ENCODE measurements around the gene CCDC171.
"Not testable (repeated sequence)": the region's sequence is repeated elsewhere in the genome, so short reads cannot be mapped to it uniquely, and the experiment has no call there.

CCDC171 gene

DNA sequence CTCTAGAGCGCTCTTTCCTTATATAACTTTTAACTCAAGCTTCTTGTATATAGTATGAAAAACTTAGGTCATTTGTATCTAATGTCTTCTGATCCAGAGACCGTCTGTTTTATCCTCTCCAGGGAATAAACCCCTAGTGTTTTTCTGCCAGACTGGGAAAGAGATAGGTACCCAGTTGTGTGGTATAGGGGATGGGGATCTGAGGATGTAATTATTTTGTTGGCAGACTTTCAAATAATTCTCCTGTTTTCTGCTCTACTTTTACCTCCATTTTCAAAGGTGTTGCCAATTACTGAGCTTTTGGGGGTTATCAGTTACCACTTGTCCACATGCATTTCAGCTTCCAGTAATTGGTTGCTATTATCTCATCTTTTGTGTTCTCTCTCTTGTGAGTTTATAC lies 17.9 kb downstream of the CCDC171 start:
- DNase-seq: no peak

DNA sequence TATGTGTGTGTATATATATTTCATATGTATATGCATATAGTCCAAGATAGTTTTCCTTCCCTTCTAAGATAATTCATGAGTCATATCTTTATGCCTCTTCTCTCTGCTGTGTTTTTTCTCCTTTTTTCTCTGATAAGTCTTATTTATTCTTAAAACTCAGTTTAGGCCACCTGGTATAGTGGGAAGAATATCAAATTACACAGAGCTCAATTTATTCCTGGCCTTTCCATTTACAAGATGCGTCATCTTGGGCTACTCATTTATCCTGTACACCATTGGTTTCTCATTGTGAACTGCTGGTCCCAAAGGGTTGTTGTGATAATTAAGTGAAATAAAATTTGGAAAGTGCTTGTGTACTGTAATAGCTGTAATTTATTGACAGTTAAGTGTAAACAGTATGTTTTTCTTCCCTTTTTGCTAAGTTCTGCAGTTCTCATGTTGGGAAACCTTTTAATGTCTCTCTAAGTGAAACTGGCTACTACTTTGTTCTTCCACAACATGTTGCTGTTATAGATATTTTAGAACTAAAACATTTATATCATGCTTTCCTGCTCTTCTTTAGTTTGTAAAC lies 19.4 kb downstream of the CCDC171 start:
- DNase-seq: no peak

DNA sequence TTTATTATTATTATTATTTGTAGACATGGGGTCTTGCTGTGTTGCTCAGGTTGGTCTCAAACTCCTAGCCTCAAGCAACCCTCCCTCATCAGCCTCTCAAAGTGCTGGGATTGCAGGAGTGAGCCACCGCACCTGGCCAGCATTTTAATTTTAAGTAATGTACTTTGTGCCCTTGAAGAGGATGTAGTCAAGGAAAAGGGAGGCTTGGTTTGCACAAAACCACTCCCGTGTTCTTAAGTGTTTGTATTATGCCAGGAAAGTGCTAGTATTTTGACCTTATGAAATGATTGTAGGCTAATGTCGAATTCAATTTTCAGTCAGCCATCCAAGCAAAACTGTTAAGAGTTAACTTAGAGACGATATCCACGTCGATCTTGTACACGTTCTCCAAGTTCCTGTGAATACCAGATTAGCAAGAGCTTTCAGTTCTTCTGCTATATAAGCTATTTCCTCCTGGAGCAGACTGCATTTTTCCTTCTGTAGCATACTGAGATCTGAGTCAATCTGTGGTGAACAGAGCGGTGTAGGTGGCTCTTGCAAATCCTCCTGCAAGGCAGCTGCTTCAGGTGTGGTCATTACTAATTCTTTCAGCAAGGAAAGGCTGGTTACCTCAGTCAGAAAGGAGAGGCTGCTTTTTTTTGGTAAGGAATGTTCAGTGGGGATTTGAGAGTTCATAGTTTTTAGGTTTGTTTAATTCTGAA lies 23.7 kb downstream of the CCDC171 start:
- no peak for DNase-seq

DNA sequence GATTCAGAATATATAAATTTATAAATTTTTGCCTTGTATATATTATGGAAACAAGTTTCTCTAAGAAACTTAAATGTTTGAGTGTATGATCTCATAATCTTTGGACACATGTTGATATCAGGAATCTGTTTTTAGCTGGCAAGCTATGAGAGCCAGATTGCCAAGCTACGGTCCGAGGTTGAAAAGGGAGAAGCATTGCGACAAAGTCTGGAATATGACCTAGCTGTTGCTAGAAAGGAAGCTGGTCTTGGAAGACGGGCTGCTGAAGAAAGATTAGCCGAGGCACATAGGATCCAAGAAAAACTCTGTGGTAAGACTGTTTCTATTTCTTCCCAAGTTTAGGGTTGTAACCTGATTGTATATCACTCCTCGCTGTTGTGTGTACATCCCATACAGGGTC lies 25.9 kb downstream of the CCDC171 start:
- DNase-seq: no peak

DNA sequence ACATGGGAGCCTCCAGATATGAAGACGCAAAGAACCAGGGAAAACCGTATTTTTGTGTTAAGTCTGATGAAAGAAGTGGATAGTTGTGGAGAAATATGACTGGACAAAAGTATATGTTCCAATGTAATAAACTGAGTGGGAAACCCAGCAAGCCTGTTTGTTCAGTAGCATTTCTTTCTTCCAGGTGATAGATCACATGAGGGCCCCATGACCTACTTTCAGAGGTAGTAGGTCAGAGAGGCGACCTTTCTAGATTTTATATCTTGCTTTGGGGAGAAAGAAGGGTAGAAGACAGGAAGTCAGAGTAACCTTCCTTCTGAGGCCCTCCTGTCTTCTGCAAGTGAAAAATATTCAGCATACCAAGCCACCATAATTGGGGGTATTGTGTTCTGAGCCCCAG lies 31.5 kb downstream of the CCDC171 start:
- DNase-seq: no peak

DNA sequence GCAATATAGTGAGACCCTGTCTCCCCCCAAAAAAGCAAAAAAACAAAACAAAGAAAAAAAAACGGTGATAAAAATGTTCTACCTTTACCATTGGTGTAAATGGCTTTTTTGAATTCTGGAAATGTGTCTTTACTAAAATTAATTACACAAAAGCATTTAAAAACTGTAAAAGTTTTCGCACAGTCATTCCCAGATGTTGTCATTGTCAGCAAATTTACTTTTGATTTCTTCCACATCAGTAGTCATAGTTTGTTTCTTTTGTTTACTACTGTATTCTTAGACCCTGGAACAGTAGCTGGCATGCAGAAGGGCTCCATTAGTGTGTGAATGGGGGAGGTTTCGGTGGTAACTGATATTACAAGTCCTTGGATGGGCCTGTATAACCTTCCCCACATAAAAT lies 39.5 kb downstream of the CCDC171 start:
- no peak for DNase-seq

DNA sequence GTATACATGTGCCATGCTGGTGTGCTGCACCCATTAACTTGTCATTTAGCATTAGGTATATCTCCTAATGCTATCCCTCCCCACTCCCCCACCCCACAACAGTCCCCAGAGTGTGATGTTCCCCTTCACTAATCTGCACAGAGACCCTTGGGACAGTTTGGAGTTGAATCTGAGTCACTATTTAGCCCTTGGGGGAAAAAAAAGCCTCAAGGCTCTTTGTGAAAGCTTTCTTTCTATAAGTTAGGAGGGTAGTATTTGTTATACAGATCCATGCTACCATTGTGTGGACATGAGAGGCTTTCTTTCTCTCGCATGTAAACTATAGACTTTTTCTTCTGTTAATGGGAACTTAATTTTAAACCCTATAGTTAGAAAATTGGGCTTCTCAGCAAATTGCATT lies 40.1 kb downstream of the CCDC171 start:
- not testable (repeated sequence) for DNase-seq

DNA sequence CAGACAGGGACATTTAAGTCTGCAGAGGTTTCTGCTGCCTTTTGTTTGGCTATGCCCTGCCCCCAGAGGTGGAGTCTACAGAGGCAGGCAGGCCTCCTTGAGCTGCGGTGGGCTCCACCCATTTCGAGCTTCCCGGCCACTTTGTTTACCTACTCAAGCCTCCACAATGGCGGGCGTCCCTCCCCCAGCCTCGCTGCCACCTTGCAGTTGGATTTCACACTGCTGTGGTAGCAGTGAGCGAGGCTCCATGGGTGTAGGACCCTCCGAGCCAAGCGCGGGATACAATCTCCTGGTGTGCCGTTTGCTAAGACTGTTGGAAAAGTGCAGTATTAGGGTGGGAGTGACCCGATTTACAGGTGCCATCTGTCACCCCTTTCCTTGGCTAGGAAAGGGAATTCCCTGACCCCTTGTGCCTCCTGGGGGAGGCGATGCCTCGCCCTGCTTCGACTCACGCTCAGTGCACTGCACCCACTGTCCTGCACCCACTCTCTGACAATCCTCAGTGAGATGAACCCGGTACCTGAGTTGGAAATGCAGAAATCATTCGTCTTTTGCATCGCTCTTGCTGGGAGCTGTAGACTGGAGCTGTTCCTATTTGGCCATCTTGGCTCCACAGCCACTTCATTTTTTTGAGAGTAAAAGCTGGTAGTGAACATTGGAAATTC lies 48.0 kb downstream of the CCDC171 start:
- not testable (repeated sequence) for DNase-seq

DNA sequence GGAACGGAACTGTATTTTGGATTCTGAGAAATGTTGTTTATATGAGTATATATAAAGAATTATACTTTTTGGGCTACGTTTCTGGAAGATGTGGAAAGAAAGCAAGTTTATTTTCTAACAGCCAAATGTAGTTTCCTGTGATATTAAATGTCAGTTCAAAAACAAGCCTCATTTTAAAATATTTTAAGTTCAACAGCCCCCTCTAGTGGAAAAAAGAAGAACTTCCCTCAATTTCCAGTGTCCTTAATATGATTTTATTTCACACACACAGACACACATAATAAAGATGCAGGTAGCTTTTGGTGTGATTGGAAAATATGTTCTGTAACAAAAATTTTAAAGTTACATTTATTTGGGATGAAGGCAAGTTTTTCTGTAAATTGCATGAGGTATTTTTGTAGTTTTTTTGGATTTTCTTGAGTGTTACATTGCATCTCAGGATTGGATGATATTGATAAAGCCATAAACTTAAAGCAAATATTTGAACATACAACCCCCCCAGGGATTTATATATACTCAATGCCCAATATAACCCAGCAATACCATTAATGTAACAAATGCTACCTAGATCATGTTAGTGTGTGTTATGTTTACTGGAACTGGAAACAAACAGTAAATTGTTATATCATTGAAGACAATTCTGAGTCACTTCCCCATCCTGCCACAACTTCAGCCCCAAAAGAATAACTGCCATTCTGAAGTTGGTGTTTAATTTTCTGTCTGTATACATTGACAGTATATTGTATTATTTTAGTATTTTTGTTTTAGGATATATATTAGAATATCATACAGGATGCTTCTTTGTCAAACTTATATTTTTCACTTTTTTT lies 54.0 kb downstream of the CCDC171 start:
- DNase-seq: no peak

DNA sequence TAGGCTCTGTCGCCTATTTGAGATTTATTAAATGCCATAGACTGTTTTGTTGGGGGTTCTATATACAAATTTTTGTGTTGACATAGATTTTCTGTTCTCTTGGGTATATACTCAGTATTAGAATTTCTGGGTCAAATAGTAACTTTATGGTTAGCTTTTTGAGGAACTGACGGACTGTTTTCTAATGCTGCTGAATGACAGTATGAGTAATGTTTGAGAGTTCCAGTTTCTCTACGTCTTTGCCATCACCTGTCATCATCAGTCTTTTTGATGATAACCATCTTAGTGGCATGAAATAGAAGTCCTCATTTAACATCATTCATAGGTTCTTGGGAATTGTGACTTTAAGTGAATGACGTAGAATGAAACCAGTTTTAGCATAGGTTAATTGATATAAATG lies 60.1 kb downstream of the CCDC171 start:
- DNase-seq: no peak

DNA sequence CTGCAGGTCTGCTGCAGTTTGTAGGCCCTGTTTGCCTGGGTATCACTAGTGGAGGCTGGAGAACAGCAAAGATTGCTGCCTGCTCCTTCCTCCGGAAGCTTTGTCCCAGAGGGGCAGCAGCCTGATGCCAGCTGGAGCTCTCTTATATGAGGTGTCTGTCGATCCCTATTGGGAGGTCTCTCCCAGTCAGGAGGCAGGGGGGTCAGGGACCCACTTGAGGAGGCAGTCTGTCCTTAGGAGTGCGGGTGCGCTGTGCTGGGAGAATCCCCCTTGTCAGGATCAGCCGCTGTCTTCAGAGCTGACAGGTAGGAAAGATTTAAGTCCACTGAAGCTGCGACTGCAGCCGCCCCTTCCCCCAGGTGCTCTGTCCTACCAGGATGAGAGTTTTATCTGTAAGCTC lies 64.9 kb downstream of the CCDC171 start:
- DNase-seq: no peak

DNA sequence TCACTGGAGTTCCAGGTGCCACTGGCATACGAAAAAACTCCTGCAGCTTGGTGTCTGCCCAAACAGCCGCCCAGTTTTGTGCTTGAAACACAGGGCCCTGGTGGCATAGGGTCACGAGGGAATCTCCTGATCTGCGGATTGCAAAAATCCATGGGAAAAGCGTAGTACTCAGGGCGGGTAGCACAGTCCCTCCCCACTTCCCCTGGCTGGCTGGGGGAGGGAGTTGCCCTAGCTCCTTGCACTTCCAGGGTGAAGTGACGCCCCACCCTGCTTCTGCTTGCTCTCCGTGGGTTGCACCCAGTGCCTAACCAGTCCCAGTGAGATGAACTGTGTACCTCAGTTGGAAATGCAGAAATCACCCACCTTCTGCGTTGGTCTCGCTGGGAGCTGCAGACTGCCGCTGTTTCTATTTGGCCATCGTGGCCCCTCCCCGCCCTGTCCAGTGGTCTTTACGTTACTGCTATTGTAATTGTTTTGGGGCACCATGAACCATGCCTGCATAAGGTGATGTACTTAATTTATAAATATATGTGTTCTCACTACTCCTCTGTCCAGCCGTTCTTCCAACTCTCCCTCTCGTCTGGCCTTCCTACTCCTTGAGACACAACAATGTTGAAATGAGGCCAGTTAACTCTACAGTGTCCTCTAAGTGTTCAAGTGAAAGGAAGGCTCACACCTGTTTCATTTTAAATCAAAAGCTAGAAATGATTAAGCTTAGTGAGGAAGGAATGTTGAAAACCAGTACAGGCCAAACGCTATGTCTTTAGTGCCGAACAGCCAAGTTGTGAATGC lies 65.9 kb downstream of the CCDC171 start:
- no peak for DNase-seq

DNA sequence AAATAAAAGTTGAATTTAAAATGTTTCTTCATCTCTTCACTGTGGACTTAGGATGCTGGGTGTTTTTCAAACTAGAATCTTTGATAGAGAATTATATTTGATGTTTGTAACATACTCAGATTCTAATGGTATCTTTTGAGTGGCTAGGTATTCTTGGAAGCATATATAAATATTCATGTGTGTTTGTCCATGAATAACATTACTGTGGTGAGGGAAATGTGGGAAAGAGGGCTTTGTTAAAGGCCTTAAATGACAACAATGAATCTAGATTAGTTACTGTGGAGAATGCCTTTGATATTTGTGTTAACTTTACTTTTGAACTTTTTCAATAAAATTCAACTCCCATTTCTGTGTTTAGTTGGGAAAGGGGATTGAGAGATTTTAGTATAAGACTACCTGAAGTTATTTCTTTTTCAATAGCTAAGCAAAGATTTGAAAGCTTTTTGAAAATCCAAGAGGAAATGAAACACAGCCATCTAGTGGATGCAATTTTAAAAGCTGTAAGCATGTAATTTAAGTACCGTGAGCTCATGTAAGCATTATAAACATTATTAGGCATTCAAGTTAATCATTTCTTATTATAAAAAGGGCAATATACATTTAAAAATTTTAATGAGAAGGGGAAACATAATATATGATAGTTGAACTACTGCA lies 69.6 kb downstream of the CCDC171 start:
- DNase-seq: no peak

DNA sequence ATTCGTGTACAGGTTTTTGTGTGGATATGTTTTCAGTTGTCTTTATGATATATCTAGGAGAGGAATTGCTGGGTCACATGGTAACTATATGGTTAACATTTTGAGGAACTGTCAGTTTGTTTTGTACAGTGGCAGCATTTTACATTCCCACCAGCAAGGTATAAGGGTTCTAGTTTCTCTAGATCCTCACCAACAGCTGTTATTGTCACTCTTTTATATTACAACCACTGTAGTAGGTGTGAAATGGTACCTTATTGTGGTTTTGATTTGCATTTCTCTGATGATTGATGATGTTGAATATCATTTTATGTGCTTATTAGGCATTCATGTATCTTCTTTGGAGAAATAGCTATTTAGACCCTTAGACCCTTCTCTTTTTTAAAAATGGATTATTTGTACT lies 82.9 kb downstream of the CCDC171 start:
- DNase-seq: no peak

DNA sequence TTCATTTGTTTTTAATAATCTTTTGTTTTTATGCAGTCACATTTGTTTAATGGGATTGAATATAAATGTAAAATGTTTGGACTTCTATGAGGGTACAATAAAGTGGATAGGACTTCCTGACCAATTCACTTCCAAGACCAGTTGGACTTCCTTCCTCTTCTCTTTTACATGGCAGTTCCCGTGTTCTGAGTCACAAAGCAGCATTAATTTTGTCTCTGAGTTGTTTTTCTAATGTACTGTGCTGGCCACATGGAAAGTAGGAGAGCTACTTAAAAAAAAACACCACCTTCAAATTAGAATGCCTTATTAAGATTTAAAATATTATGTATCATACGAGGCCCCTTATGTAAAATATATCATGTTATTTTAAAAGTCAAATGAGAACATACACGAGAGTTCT lies 87.3 kb downstream of the CCDC171 start:
- no peak for DNase-seq

DNA sequence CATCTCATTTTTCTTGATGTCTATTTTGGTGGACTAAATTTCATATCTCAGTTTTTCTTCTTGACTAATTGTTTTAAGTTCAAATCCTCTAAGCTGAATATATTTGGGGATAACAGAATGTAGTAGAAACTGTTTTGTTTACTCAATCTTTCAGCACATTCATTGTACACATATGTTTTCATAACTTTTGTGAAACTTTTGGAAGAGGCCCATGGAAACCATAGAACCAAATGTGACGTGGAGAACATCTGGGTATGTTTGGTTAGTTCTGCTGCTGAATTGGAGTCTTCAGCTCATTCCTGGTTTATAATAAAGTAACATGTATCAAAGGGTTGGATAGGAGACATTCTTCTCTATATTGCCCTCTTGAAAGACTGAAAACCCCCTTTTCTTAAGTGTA lies 88.4 kb downstream of the CCDC171 start:
- DNase-seq: no peak

DNA sequence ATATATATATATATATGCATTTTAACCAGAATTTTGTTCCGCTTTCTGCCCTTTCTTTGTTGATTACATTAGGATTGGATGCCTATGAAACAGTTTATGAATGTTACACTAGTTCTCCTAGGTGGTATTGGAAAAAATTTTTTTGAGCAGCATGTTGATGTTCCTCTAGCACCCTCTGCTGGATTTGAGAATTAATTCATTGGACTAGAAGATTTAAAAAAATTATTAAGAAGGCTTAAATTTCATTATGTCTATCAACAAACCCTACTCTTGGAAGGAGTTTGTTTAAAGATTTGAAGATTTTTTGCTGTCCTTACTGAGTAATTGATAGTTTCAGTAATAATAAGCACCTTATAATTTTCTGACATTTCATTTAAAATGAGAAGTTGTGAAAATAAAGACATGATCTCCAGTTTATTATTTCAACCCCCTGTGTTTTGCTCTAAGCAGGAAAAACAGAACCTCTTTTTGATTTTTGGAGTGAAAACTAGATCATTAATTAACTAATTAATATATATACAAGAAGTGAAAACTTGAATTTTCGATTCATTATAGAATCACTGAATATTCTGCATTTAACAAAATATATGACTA lies 89.6 kb downstream of the CCDC171 start:
- DNase-seq: no peak

DNA sequence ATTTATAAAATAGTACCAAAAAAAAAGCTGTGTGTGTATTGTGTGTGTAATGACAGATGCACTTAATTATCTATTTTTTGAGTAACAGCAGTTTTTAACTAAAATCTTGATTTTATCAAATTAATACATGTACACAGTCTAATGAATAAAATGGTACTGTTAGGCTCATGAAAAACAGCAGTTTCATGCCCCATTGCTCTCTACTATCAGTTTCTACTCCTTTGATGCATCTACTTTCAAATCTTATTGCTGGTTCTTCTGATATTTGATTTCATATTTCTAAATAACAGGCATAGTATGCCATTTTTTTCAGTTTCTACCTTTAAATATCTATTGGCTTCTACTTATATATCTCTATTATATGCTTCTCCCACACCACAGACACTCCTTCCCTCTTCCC lies 117.4 kb downstream of the CCDC171 start:
- no peak for DNase-seq

DNA sequence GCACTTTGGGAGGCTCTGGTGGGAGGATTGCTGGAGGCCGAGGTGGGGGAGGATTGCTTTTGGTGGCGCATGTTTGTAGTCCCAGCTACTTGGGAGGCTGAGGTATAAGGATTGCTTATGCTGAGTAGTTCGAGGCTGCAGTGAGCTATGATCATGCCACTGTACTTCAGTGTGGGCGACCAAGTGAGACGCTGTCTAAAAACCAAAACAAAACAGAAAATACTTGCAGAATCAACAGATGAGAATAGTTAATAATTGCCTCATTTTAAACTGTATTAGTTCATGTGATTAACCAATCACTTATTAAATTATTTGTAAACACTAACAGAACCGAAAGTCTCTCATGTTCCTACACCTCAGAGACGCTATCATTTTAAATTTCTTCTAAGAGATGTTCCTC lies 118.1 kb downstream of the CCDC171 start:
- no peak for DNase-seq

DNA sequence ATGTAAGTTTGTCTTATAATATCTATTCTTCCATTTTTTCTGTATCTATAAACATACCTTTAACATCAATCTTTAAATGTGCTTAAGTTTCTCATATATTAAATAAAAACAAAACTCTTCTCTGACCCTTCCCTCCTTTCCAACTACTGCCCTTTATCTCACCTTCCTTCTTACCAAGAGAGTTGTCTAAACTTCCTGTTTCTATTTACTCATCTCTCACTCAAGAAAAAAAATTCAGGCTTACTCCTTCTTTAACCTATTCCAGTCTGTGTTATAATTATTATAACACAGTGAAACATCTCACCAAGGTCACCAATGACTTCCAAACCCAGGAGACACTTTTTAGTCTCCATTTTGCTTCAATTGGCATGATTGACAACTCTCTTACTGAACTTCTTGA lies 140.9 kb downstream of the CCDC171 start:
- DNase-seq: no peak

DNA sequence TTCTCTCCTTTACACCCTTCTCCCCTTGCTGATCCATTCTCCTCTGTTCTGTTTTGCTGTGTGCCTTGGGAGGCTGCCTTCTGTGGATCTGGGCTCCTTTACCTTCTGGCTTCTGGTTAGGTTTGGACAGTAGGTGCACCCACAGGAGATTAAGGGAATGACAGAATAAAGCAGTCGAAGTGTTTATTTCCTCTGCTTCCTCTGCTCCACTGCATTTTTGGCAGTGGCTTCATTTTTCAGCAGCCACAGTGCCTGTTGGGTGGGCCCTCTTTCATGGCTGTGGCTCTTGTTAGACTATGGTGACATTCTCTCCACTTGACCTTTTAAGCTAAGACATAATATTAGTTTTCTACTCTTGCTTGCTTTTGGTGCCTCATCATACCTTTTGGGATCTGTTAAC lies 144.1 kb downstream of the CCDC171 start:
- DNase-seq: no peak

DNA sequence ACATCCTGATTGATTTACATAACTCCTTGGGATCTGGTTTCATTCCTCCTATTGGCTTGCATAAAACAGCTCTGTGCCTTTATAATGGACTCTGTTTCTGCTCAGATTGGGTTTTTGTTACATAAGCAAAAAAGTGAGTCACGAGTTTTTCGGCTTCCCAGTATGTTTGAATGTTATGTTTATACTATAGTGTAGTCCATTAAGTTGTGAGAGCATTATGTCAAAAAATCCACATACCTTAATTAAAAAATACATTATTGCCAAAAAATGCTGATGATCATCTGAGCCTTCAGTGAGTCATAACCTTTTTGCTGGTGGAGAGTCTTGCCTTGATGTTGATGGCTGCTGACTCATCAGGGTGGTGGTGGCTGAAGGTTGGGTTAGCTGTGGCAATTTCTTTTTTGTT lies 144.6 kb downstream of the CCDC171 start:
- DNase-seq: no peak
